HG03139 (cell line): ENCODE results near the gene ADGRL1.
"Not testable (repeated sequence)": the region's sequence is repeated elsewhere in the genome, so short reads cannot be mapped to it uniquely, and the experiment has no call there.

ENCODE experiments used
- ATAC-seq: cut with Tn5 transposase; IDR thresholded peaks from one replicate; pipeline ENCODE4 v1.9.1; 2021; ENCODE audit not compliant: unreplicated experiment

Gene ADGRL1

DNA sequence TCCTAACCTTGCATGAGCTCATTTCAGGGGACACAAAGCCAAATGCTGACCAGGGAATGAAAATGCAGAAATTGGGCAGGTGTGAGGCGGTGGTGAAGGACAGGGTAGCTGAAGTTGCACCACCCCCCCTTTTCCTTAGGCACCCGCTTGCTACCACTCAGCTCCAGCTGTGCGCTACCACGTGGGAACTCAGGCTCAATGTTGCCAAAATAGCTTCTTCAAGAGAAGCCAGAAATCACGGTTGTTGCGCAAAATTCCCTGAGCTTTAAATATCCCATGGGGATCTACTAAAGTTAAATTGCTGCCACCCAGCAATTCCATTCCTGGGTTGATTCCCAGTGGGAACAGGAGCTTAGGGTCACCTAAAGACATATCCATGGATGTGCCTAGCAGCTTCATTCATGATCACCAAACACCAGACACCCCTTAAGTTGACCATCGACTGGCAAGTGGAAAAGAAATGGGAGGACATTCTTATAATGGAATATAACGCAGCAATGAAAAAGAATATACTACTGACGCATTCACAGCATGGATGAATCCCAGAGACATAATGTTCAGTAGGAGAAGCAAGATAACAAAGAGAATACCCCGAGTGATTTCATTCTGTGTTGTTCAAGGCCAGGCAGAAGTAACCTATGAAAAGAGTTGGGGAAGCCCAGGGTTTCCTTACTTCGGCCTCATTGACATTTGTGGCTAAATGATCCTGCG, 12.8 kb upstream of the ADGRL1 start:
- ATAC-seq, result no peak

DNA sequence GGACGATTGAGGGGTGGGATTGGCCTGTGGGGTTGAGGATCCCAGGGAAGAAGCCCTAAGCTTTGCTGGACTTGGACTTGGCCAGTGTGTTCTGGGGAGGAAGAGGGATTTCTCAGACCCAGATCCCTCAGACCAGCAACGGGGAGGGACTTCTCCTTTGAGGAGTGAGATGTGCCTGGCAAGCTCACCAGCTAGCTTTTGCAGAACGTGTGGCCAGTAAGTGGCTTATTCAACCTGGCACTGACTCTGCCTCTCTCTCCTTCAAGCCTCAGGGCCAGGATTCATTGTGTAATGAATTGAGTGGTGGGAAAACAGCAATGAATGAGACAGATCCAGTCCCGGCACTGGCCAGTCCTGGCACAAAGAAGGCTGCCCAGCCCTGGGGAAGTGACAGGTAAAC, 11.9 kb upstream of the ADGRL1 start:
- not testable (repeated sequence) for ATAC-seq

DNA sequence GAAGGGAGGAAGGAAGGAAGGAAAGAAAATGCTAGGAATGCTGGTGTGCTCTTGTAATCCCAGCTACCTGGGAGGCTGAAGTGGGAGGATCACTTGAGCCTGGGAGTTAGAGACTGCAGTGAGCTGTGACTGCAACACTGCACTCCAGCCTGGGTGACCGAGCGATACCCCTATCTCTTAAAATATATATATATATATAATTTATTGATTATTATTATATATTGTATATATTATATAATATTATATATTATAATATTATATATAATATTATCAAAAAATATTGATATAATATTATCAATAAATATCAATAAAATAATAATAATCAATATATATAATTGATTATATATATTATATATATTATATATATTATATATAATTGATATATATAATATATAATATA, 8.6 kb upstream of the ADGRL1 start:
- ATAC-seq, result no peak

DNA sequence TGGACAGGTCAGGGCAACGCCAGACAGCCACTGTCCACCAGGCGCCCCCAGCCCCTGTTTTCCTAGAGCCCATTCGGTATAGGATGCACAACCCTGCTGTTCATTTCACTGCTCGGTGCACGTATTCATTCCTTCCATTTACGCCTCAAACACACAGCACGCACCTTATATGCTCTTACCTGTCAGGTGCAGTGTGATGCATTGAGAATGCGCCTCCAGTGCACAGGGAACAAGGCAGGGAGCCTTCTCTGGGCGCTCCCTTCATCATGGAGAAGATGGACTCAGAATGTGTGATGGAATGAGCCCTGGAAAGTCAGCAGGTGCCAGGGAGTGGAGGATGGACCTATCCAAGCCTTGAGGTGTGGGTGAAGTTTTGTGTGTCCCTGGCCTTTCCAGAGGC, 4.2 kb upstream of the ADGRL1 start:
- ATAC-seq, result not testable (repeated sequence)

DNA sequence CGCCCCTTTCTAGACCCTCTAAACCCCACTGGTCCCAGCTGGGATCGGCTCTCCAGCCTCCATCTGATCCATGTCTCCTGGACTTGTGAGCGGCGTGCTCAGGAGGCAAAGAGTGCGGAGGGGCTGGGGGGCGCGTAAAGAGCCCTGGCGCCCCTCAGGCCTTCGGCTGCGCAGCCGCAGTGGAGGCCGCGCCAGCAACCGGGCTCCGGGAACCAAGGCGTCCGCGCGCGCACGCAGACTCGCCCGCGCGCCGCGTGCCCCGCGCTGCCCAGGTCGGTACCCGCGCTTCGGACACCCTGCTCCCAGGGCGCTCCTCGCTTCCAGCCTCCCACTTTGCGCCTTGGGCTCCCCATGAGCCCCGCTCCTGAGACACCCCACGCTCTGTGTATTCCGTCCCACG, 3.4 kb upstream of the ADGRL1 start:
- ATAC-seq, result not testable (repeated sequence)

DNA sequence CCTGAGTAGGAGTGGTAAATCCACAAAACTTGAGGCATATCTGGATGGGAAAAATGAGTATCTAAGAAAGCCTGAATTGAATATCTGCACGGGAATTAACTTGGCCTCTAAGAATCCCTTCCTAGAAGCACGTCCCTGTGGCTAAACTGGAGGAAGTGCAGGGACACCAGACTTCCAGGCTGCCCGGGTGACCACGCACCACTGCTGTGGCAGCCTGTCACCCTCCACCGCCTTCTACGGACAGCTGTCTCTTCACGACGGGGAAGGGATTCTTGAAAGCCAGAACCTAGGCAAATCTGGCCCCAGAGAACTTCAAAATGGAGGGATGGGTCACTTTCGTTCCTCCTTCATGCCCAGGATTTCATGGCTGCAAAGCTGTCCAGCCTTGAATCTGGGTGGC, 2.5 kb upstream of the ADGRL1 start:
- not testable (repeated sequence) for ATAC-seq

DNA sequence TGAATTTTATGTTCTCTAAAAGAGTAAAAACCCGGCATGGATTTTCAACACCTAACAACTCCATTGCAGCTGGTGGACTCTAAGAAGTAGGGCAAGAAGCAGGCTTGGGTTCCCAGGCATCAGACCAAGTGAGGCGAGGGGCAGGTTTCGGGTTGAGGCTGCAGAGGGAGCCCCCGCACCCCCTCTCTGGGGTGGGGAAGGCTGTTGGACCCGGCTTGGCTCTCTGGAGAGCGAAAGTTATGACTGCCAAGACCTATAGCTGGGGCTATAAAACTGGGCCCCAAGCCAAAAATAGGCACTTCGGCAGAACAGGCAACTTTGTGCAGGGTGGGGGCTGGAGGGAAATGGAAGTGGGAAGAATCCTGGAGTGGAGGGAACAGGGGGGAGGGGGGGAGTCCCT, 1.8 kb upstream of the ADGRL1 start:
- not testable (repeated sequence) for ATAC-seq

DNA sequence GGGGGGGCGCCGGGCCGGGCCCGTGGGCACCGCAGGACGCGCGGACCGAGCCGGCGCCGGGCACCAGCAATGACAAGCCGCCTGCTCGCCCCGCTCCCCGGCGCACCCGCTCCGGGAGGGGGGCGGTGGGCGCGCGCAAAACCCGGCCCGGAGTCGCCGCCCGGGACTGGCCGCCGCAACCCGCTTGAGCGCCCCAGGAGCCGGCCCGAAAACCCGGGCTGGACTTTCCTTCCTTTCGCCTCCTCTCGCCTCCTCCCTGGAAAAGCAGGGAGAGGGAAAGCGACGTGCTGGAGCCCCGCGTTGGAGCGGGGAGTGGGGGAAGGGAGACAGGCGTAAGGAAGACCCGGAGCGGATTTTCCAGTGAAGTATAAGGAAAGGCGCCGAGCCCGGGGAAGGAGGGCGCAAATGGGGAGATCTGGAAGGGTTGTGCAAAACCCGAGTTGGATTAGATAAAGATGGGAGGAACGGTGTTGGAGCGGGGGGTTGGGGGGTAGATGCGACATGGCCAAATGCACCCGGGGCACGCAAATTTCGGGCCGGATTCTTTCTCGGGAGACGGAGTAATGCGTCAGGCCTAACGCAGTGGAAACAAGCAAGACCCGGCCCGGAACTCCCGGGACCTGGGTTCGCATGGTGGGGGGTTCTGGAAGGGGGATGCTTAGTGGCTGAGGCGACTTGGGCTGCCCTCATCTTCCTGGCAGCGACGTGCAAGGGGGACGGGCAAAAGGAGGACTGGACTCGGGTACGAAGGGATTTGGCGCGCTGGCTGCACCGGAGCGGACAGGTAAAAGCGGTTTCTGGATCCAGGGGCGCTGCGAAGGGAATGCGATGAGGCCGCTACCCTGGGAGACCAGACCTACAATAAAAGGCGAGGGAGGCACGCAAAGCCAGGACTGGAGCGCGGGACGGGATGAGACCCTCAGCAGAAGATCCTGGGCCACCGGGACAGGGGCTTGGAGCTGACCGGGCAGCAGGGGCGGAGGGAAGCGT, 1.1 kb upstream of the ADGRL1 start:
- ATAC-seq, result not testable (repeated sequence)

DNA sequence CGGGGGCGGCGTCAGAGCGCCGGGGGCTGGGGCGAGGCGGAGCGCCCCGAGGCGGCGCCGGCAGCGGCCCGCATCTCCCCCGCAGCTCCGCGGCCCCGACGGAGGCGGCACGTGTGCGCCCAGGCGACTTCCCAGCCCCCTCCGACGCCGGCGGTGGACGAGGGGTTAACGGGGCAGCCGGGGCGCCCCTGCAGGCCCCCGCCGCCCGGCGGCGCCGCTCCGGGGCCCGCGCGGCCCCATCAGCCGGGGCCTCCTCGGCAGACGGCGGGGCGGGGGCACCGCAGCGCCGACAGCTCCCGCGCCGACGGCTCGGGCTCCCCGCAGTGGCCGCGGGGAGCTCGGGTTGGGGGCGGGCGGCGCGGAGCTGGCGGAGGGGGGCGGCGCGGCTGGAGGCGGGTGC, 339 bp upstream of the ADGRL1 start:
- not testable (repeated sequence) for ATAC-seq

DNA sequence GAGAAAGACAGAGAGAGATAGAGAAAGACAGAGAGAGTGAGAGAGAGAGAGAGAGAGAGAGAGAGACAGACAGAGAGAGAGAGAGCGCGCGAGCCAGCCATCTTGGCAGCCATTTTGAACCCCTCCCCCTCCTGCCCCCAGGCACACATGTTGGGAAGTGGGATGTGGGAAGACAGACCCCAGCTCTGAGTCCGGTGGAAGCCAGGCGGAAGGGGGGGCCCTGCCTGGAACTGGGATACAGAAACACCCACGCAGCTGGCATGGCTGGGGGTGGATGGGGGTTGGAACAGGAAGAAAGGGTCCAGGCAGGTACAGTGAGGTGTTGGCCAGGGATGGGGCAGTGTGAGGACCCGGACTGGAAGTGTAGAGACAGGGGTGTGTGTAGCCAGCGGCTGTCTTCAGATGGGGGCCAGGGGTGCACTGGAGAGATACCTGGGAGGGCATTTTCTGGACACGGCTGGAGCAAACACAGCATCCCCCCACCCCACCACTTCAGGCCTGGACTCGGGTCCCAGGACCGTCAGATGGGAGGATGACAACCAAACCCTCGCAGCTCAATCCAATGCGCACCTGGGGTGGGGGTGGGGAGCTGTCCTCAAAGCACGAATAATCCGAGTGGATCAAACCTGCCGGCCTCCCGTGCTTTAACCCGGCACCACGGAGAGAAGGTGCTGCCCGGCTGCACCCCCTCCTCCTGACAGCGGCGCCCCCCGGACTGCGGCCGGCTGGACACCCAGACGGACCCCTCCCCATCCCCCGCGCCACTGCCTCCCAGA, 1.1 kb downstream of the ADGRL1 start:
- ATAC-seq, result not testable (repeated sequence)

DNA sequence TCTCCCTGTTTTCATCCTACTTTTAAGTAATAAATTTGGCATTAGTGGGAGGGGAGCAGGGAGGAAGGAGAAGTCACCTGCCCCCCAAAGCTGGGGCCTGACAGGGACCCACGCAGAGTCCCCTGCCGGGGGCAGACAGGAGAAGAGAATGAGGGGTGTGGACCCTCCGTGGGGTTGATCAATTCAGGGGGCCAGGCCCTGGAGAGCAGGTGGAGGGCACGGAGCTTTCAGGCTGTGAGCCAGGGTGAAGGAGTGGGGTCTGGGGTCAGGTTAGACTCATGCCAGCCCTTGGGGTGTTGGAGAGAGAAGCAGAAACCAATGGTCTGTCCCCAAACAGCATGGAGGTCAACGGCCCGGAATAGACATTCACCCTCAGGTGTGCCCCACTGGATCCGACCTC, 1.8 kb downstream of the ADGRL1 start:
- ATAC-seq, result not testable (repeated sequence)

DNA sequence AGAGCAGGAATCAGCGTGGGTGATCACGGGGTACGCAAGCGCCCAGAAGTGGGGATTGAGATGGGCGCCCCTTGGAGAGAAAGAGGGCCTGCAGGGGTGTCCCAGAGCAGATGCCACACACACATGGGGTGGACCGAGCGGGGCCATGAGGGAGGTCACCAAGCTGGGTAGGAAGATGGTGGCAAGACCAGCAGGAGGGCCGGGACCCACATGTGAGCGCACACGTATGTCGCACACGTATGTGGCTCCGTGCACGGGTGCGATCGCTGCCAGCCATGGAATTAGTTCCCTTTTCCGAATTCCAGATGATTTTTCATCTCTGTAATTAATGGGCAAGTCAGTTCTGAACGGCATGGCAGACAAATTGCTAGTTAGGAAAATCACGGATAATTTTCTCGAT, 2.2 kb downstream of the ADGRL1 start:
- ATAC-seq, result not testable (repeated sequence)

DNA sequence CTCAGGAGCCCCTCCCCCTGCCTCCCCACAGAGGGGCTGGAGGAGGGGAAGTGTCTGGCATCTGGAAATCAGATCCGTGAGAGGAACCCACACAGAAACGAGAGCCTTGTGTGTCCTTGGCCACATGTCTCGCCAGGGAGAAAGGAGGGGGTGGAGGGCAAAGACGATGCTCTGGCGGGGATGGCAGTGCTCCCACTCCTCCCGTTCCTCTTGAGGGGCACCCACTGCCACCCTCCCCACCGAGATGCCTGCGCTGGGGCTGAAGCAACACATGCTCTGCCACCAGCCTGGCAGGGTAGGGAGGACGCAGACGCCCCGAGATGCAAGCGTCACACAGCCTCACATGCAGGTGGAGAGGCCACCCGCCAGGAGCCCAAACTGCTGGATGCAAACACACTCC, 2.8 kb downstream of the ADGRL1 start:
- no peak for ATAC-seq

DNA sequence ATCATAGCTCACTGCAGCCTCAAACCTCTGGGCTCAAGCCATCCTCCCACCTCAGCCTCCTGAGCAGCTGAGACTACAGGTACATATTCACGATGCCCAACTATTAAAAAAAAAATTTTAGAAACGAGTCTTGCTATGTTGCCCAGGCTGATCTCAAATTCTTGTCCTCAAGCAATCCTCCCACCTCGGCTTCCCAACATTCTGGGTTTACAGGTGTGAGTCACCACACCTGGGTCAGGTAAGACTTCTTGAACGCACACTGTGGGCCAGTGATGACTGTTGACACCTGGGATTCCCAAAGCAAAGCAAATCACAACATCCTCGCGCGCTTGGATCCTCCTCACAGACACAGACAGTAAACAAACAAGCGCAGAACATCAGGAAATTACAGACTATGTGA, 4.5 kb downstream of the ADGRL1 start:
- ATAC-seq, result not testable (repeated sequence)

DNA sequence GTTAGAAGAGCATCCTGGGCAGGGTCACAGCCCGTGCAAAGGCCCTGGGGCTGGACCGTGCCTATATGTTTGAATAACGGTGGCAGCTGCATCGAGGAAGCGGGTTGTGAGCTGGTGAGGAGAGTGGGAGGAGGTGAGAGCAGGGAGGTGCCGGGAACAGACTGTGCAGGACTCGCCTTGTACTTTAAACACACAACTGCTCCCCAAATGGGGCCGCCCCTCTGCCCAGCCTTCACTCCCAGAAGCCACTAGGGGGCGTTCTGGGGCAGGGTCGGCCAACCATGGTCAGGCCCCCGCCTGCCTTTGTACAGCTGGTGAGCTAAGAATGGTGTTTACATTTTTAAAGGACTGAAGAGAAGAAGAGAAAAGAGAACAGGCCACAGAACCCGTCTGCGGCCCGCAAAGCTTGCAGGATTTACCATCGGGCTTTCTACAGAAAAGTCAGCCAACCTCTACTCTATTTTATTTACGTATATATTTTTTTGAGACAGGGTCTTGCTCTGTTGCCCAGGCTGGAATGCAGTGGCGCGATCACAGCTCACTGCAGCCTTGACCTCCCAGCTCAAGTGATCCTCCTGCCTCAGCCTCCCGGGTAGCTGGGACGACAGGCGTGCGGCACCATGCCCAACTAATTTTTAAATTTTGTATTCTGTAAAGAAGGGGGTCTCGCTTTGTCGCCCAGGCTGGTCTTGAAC, 5.7 kb downstream of the ADGRL1 start:
- not testable (repeated sequence) for ATAC-seq

DNA sequence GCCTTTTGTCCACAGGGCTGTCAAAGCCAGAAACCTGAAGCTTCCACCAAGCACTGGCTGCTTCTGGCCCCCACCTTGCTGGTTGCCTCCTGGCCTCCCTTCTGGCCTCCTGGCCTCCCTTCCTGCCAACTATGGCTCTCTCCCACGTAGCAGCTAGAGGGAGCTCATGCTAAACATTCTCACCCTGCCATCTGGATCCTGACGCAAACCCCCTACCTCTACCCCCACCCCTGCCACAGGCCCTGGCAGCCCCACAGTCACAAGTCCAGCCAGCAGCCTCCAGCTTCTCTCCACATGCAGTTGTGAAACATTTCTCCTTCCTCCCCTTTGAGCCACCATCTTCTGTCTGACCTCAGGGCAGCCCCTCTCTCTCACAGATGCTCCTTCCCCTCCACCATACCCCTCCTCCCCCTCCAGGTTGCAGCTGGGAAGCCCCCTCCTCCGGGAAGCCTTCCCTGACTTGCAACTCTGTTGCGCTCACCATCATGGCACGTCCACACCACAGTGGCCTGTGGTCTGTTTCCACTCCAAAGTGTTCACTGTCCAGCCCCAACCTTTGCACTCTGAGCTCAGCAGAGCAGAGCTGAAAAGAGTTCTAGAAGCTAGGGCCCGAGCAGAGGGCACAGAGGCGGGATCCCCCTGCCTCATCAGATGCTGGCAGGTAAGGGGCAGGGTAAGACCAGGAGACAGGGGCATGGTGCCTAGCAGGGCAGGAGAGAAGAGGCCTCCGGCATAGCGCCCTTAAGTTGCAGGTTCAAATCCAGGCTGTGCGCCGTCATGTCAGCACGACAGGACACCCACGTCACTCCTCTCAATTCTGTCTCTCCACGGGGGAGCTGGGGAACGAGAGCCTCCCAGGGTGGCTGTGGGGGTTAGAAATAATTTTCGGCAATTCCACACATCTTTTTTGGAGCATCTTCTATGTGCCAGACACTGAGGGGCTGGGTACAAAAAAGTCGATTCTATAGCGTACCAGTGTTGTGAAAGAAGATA, 7.3 kb downstream of the ADGRL1 start:
- ATAC-seq, result no peak

DNA sequence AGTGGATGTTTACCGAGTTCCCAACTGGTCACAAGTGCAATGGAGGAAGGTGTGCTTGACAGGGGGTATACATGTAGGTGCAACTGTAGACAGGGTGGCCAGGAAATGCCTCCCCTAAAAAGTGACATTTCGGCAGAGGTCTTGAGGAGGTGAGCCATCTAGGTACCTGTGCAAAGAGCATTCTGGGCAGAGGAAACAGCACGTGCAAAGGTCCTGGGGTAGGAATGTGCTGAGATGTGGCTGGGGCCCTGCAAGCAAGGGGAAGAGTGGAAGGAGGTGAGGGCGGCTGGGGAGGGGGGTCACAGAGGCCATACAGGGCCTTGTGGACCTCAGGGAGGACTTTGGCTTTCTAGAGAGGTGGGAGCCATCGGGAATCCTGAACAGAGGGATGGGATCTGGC, 8.1 kb downstream of the ADGRL1 start:
- ATAC-seq, result no peak

DNA sequence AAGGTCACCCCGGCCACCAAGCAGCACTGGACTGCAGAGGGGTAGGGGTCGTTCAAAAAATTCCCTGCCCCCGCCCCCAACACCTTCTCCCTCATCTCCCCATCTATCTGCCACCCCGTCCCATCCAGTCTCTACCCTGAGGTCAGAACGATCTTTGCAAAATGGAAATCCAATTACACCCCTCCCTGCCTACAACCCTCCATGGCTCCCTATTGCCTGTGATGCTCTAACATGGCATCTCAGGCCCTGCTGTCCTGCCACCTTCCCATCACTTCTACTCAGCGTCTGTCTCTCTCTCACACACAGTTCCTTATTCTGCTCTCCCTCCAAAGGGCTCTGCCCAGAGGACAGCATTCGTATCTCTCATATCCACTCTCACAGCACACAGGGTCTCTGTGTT, 8.7 kb downstream of the ADGRL1 start:
- ATAC-seq, result not testable (repeated sequence)

DNA sequence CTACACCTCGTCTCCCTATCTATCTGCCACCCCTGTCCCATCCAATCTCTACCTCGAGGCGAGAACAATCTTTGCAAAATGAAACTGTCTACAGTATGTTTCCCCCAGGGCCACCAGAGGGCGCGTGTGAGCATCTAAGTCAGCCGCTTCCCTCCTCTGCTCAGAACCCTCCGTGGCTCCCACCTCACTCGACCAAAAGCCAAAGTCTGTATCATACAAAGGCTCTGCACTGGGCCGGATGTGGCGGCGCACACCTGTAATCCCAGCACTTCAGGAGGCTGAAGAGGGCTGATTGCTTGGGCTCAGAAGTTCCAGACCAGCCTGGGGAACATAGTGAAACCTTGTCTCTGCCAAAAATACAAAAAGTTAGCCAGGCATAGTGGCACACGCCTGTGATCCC, 9.9 kb downstream of the ADGRL1 start:
- ATAC-seq, result not testable (repeated sequence)
